Mesothelial cell of epicardium (in vitro differentiated cells): ENCODE measurements around the gene TMEM132C. TPM values are rescaled to one million over a fixed set of nuclear protein-coding genes. Genes with fewer than 3 reads are reported as not detected.

Source experiments
- DNase-seq, 2 experiments: peaks; one replicate each; pipeline ENCODE4 v3.0.0; 2021; ENCODE audit warnings: low spot score in 2 of 2; ENCODE audit not compliant: unreplicated experiment in 2 of 2
- H3K27ac Mint-ChIP-seq: 2 replicates; pipeline ENCODE4 v1.8.0; 2021; ENCODE audit warnings: mixed read lengths
- H3K27me3 Mint-ChIP-seq: 2 replicates; pipeline ENCODE4 v1.8.0; 2021; ENCODE audit warnings: low read depth, mixed read lengths
- H3K36me3 Mint-ChIP-seq: 2 replicates; pipeline ENCODE4 v1.8.0; 2021; ENCODE audit warnings: mixed read lengths
- H3K4me1 Mint-ChIP-seq: 2 replicates; pipeline ENCODE4 v1.8.0; 2021; ENCODE audit warnings: mixed read lengths
- H3K4me3 Mint-ChIP-seq: 2 replicates; pipeline ENCODE4 v1.8.0; 2021; ENCODE audit warnings: mild to moderate bottlenecking, moderate library complexity, mixed read lengths
- H3K9me3 Mint-ChIP-seq: 2 replicates; pipeline ENCODE4 v1.8.0; 2021; ENCODE audit warnings: mixed read lengths
- total RNA-seq: library from RNA; stranded (reverse); gene quantifications from 3 replicates; pipeline ENCODE4 v1.2.1, GENCODE V29; 2021
- TF ChIP-seq, protein P1 (sequence below): fragments of 200-600 bp; sonication (generic); IDR thresholded peaks from one replicate; pipeline ENCODE4 v1.5.0; 2021; ENCODE audit warnings: antibody characterized with exemption; ENCODE audit not compliant: unreplicated experiment

TMEM132C gene
- total RNA-seq, 1 donor from 2014 or later: 25.5 TPM

DNA sequence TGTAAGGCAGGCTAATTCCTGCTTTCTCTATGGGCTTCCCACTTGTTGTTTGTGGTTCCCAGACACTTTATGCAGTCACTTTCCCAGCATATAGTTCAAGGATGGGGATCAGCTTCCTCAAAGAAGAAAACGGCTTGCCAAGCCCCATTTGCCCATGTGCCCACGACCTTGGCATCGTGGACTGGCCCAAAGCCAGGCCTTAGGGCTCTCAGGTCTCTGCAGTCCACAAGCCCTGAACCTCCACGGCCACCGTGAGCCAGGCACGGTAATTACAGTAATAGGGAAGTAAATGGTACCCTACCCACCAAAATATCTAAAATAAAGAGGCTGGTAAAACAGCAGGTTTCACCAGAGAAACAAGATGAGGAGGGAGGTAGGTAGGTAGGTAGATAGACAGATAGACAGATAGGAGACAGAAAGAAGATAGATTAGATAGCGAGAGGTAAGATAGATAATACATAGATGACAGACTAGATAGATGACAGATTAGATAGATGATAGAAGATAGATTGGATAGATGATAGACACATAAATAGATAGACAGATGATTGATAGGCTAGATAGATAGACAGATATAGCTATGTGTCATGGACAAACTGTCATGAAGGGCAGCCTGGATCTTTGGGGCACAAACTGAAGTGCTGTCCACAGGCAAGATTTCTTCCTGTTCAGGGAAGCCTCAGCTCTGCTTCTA lies 393.7 kb downstream of the TMEM132C start:
- no peak for DNase-seq
- no peaks in the 10 kb centered on the region for H3K27me3 Mint-ChIP-seq
- peaks cover 27% of the 10 kb centered on the region for H3K4me1 Mint-ChIP-seq
- peaks cover 6% of the 10 kb centered on the region for H3K9me3 Mint-ChIP-seq
- TF ChIP-seq, protein P1, sequence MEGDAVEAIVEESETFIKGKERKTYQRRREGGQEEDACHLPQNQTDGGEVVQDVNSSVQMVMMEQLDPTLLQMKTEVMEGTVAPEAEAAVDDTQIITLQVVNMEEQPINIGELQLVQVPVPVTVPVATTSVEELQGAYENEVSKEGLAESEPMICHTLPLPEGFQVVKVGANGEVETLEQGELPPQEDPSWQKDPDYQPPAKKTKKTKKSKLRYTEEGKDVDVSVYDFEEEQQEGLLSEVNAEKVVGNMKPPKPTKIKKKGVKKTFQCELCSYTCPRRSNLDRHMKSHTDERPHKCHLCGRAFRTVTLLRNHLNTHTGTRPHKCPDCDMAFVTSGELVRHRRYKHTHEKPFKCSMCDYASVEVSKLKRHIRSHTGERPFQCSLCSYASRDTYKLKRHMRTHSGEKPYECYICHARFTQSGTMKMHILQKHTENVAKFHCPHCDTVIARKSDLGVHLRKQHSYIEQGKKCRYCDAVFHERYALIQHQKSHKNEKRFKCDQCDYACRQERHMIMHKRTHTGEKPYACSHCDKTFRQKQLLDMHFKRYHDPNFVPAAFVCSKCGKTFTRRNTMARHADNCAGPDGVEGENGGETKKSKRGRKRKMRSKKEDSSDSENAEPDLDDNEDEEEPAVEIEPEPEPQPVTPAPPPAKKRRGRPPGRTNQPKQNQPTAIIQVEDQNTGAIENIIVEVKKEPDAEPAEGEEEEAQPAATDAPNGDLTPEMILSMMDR: no peak
- no peak overlapping the region for H3K4me3 Mint-ChIP-seq
- no peaks in the 10 kb centered on the region for H3K36me3 Mint-ChIP-seq
- H3K27ac Mint-ChIP-seq: no peak overlapping the region

DNA sequence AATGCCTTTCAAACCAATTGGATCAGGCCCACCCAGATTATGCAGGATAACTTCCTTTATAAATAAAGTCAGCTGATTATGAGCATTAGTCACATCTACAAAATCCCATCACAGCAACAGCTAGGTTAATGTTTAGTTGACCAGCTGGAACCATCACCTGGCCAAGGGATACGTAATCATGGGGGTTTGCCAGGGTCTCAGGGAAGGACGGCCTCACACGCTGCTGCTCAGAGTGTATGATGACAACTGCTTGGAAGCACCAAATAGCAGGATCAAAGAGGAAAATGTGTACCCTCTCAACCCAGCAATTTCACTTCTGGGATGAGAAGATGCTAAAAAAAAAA lies 394.2 kb downstream of the TMEM132C start:
- Mint-ChIP-seq H3K36me3 (no peaks in the 10 kb centered on the region), H3K27me3 (no peaks in the 10 kb centered on the region), H3K27ac (no peak overlapping the region), H3K9me3 (peaks cover 6% of the 10 kb centered on the region), H3K4me3 (no peak overlapping the region), H3K4me1 (peaks cover 27% of the 10 kb centered on the region)
- TF ChIP-seq, protein P1: no peak
- no peak for DNase-seq

DNA sequence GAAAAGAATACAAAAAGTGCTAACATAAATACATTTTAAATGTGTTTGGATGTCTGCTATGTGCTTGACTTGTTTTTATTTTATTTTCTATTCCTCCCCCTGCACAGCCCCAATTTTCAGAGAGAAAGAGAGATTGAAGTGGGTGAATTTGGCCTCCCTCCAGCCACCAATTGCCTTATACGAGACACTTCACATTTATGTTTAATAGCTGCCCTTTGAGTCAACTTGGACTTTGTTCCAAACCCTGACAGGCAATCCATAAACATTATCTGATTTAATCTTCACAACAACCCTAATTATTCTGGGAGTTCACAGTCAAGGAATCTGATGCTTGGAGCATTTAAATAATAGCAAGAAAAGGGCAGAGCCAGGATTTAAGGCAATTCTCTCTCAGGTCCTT lies 395.1 kb downstream of the TMEM132C start:
- Mint-ChIP-seq H3K4me3 (no peak overlapping the region), H3K4me1 (peaks cover 27% of the 10 kb centered on the region), H3K36me3 (no peaks in the 10 kb centered on the region), H3K9me3 (peaks cover 4% of the 10 kb centered on the region), H3K27ac (peak overlapping the region; percentile 48), H3K27me3 (no peaks in the 10 kb centered on the region)
- TF ChIP-seq, protein P1: no peak
- DNase-seq: no peak

DNA sequence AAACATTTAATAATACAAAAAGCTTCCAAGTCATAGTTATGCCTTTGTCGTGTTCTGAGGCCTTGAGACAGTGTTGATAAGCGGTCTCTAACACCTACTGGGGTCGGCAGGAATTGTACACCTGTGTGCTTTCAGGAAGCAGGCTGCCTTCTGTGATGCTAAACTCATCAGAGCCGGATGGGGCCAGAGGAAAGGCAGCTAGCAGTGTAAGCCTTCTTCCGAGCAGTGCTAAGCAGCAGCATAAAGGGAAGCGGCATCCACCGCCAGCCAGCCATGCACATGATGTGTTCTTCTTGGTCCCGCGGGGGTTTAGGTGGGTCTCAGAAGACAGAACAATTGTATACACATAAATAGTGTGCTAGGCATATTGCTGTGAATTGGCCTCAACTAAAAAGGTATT lies 397.5 kb downstream of the TMEM132C start:
- H3K4me1 Mint-ChIP-seq: peaks cover 27% of the 10 kb centered on the region
- H3K27me3 Mint-ChIP-seq: no peaks in the 10 kb centered on the region
- no peak overlapping the region for H3K4me3 Mint-ChIP-seq
- H3K36me3 Mint-ChIP-seq: no peaks in the 10 kb centered on the region
- peaks cover 12% of the 10 kb centered on the region for H3K9me3 Mint-ChIP-seq
- DNase-seq: no peak
- no peak overlapping the region for H3K27ac Mint-ChIP-seq
- TF ChIP-seq, protein P1: no peak

DNA sequence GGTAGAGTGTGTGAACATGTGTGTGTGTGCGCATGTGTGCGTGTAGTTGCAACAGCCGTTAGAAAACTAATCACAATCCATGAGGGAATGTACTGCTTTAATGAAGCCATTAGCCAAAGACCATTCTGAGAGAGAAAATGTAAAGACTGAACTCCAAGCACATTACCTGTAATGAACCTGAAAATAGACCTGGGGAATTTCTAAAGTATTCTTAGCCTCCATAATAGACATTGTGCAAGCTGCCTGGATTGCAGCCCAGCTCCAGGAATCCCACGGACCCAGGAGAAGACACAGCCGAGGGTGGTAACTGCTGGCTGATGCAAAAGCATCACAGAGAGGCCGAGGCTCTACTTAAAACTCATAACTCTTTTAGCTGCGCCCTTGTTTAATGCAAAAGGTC lies 400.2 kb downstream of the TMEM132C start:
- Mint-ChIP-seq H3K9me3 (peaks cover 24% of the 10 kb centered on the region), H3K27ac (no peak overlapping the region), H3K4me3 (no peak overlapping the region), H3K4me1 (peaks cover 10% of the 10 kb centered on the region), H3K27me3 (no peaks in the 10 kb centered on the region), H3K36me3 (peaks cover 5% of the 10 kb centered on the region)
- DNase-seq: no peak
- TF ChIP-seq, protein P1: no peak
